K562 (cell line): ENCODE results near the gene TSPAN18. TPM values are rescaled to one million over a fixed set of nuclear protein-coding genes. Genes with fewer than 3 reads are reported as not detected.

Experiments
- ATAC-seq: fragments of 200-7000 bp; cut with Tn5 transposase; 3 replicates; pipeline ENCODE4 v1.9.1; 2020; ENCODE audit warnings: moderate library complexity
- BruUV-seq: library from RNA; stranded (reverse); fragments of 400-500 nt; replicated peaks from 2 replicates; lab custom pipeline; 2021; lab: Mats Ljungman, UMichigan
- CTCF ChIA-PET: fragments of 300-600 bp; formaldehyde crosslinking; extraction: SDS; loops from one replicate; lab custom pipeline; 2021; ENCODE audit warnings: low intra/inter-chr PET ratio; lab: Yijun Ruan, JAX
- POLR2A ChIA-PET: fragments of 300-600, 350-650 bp; sonication (Branson Sonifier 250); formaldehyde crosslinking; extraction: SDS; loops from one replicate; lab custom pipeline; 2021; ENCODE audit warnings: antibody characterized with exemption, inconsistent platforms; lab: Yijun Ruan, JAX
- DNase-seq, 4 experiments: peaks; one replicate each; pipeline versions ENCODE4 v3.0.0 to v3.0.0-alpha.2; 2011 to 2018; ENCODE audit warnings: low spot score in 3 of 4, mixed read lengths in 3 of 4; ENCODE audit errors: extremely low read depth in 1 of 4
- FAIRE-seq: peaks from 2 replicates; lab custom pipeline; 2011; peaks lifted over from hg19 to GRCh38; lab: Jason Lieb, UNC
- H2AFZ ChIP-seq: 2 replicates; pipeline ENCODE4 v1.6.0; 2011; ENCODE audit warnings: low read depth, low read length, control low read depth, inconsistent platforms
- H3K27ac ChIP-seq: fragments of 200-600 bp; 3 replicates; pipeline ENCODE4 v1.8.0; 2011; ENCODE audit warnings: low read depth, mild to moderate bottlenecking, control low read depth, inconsistent platforms, low read length, moderate library complexity, mixed read lengths; ENCODE audit errors: extremely low read depth
- H3K27me3 ChIP-seq, 2 experiments: fragments of 300-600 bp in 1 of 2; 2 replicates in 1 of 2; 3 replicates in 1 of 2; pipeline versions ENCODE4 v1.6.0 to v1.8.0; 2011; ENCODE audit warnings: inconsistent platforms in 2 of 2, low read length in 2 of 2, mild to moderate bottlenecking in 1 of 2, mixed read lengths in 1 of 2, moderate library complexity in 1 of 2; ENCODE audit not compliant: control insufficient read depth in 2 of 2, insufficient read depth in 2 of 2
- H3K36me3 ChIP-seq: fragments of 300-600 bp; 3 replicates; pipeline ENCODE4 v1.8.0; 2011; ENCODE audit warnings: mild to moderate bottlenecking, low read length, inconsistent platforms; ENCODE audit not compliant: control insufficient read depth, insufficient read depth
- H3K4me1 ChIP-seq, 2 experiments: fragments of 200-600 bp in 1 of 2; replicated peaks in 1 of 2; 2 replicates in 1 of 2; 3 replicates in 1 of 2; pipeline versions ENCODE4 v1.5.1 to v1.8.0; 2011; ENCODE audit warnings: inconsistent platforms in 2 of 2, low read length in 2 of 2, mild to moderate bottlenecking in 1 of 2, mixed read lengths in 1 of 2, moderate library complexity in 1 of 2; ENCODE audit not compliant: control insufficient read depth in 2 of 2, insufficient read depth in 2 of 2
- H3K4me2 ChIP-seq: 2 replicates; pipeline ENCODE4 v1.6.1; 2011; ENCODE audit warnings: low read length, control low read depth, inconsistent platforms, mixed read lengths; ENCODE audit not compliant: insufficient read depth
- H3K4me3 ChIP-seq: fragments of 200-600 bp; sonication (generic), shearing (Covaris generic); 2 replicates; pipeline ENCODE4 v1.5.1; 2016; ENCODE audit warnings: control low read depth, inconsistent platforms
- H3K79me2 ChIP-seq: fragments of 200-600 bp; 3 replicates; pipeline ENCODE4 v1.8.0; 2011; ENCODE audit warnings: low read length, inconsistent platforms; ENCODE audit not compliant: control insufficient read depth, insufficient read depth
- H3K9ac ChIP-seq, 2 experiments: 2 replicates each; pipeline versions ENCODE4 v1.6.0 to v1.6.1; 2011; ENCODE audit warnings: low read depth in 2 of 2, low read length in 2 of 2, control low read depth in 1 of 2, inconsistent platforms in 1 of 2, mild to moderate bottlenecking in 1 of 2, mixed read lengths in 1 of 2; ENCODE audit not compliant: insufficient read depth in 1 of 2
- H3K9me1 ChIP-seq: one replicate; pipeline ENCODE4 v1.6.0; 2011; ENCODE audit warnings: inconsistent platforms, mild to moderate bottlenecking, low read length, moderate library complexity; ENCODE audit not compliant: control insufficient read depth, insufficient read depth
- H3K9me3 ChIP-seq: replicated peaks from 2 replicates; pipeline ENCODE4 v1.5.1; 2011; ENCODE audit warnings: low read depth, low read length, inconsistent platforms; ENCODE audit not compliant: control insufficient read depth, insufficient read depth
- H4K20me1 ChIP-seq: replicated peaks from 2 replicates; pipeline ENCODE4 v1.6.1; 2011; ENCODE audit warnings: low read length, inconsistent platforms, mixed read lengths; ENCODE audit not compliant: control insufficient read depth, insufficient read depth
- BRF2 ChIP-seq: IDR thresholded peaks from 3 replicates; pipeline ENCODE4 v1.6.1; 2011; ENCODE audit warnings: borderline replicate concordance, mild to moderate bottlenecking; ENCODE audit not compliant: insufficient read length, insufficient read depth
- CBX3 ChIP-seq, 2 experiments: IDR thresholded peaks; 1 replicate in 1 of 2; 2 replicates in 1 of 2; pipeline ENCODE4 v1.6.1; 2012; ENCODE audit warnings: inconsistent platforms in 2 of 2, low read length in 2 of 2, borderline replicate concordance in 1 of 2, control low read depth in 1 of 2
- CLOCK ChIP-seq: fragments of 250-450 bp; sonication (Bioruptor Pico); IDR thresholded peaks from 2 replicates; pipeline ENCODE4 v1.4.0; 2020; ENCODE audit warnings: mild to moderate bottlenecking, moderate library complexity, borderline replicate concordance
- PCBP2 ChIP-seq: fragments of 200-400 bp; formaldehyde crosslinking; IDR thresholded peaks from 2 replicates; pipeline ENCODE4 v1.6.1; 2018; ENCODE audit warnings: low read length, low read depth, mild to moderate bottlenecking, moderate library complexity; ENCODE audit not compliant: poor library complexity, severe bottlenecking
- SAP30 ChIP-seq: fragments of 200-600 bp; sonication (generic); IDR thresholded peaks from 2 replicates; pipeline ENCODE4 v1.6.1; 2012; ENCODE audit warnings: borderline replicate concordance, low read depth, mild to moderate bottlenecking, moderate library complexity, low read length, control low read depth, inconsistent platforms; ENCODE audit not compliant: insufficient read depth, poor library complexity, severe bottlenecking
- SFPQ ChIP-seq: fragments of 200-400 bp; formaldehyde crosslinking; IDR thresholded peaks from 2 replicates; pipeline ENCODE4 v1.6.1; 2017; ENCODE audit warnings: mild to moderate bottlenecking, low read depth, low read length, moderate library complexity
- SMARCB1 ChIP-seq: IDR thresholded peaks from 2 replicates; pipeline ENCODE4 v1.6.1; 2011; ENCODE audit warnings: improper control_type of control experiment, low read depth; ENCODE audit not compliant: insufficient read length
- SMC3 ChIP-seq: conservative IDR thresholded peaks from 2 replicates; pipeline ENCODE4 v1.6.1; 2011; ENCODE audit warnings: low read depth, low read length, improper control_type of control experiment; ENCODE audit not compliant: insufficient read depth
- ZNF175 ChIP-seq: fragments of 200-800 bp; sonication (Bioruptor generic); IDR thresholded peaks from 2 replicates; pipeline ENCODE4 v1.6.1; 2016; ENCODE audit warnings: low read depth, mild to moderate bottlenecking, missing genetic modification characterization, missing compliant biosample characterization
- WGBS: fragments of 100-300 bp; shearing (Covaris generic); methylation state at CpG from one replicate; pipeline ENCODE4 v1.1.6; 2016; ENCODE audit warnings: low coverage, mixed read lengths; ENCODE audit not compliant: insufficient coverage; ENCODE audit errors: missing lambda C conversion rate; 5-methylcytosine and 5-hydroxymethylcytosine counted together
- in situ Hi-C: fragments of 300-500 bp; cut with MboI; formaldehyde crosslinking; loops from 4 replicates; pipeline ENCODE4 v1.15.0; 2018; ENCODE audit warnings: inconsistent platforms, mixed read lengths
- intact Hi-C: fragments of 100-400 bp; cut with micrococcal nuclease; formaldehyde crosslinking; loops from 2 replicates; pipeline ENCODE4 v1.14.2; 2022
- polyA plus RNA-seq, 8 experiments: library from polyadenylated mRNA; depleted of rRNA in 4 of 8; stranded (reverse) in 5 of 8; unstranded in 3 of 8; fragments of >200 nt; fragmentation: Nextera tagmentation in 2 of 8; fragmentation: Illumina TruSeq in 1 of 8; extraction: Ambion mirVana in 2 of 8; extraction: Trizol in 1 of 8; gene quantifications; 2 replicates each; pipeline versions ENCODE4 v1.2.1 to v1.2.3, GENCODE V29; 2011 to 2014; ENCODE audit warnings: inconsistent platforms in 1 of 8, missing spikeins in 1 of 8
- total RNA-seq, 7 experiments: library from RNA; depleted of rRNA in 6 of 7; stranded (reverse); fragments of >200 nt in 6 of 7; fragmentation: Illumina TruSeq in 2 of 7; extraction: Trizol in 2 of 7; gene quantifications; 2 replicates each; pipeline versions ENCODE4 v1.2.1 to v1.2.3, GENCODE V29; 2011 to 2021; ENCODE audit warnings: low replicate concordance in 1 of 7

TSPAN18 gene
- total and polyA plus RNA-seq, 9 of the 15 experiments (the other 6 are each of a cell fraction or from before 2014, with no cell fraction given): 0.17 to 0.35 (median 0.22) TPM; not detected in 4

- TF ChIP-seq CBX3 (IDR thresholded peaks at IDR 0.05; ENCODE audit: borderline replicate concordance in 1 of 2, low read length in 2 of 2): no peak
Observed at GRCh38 chr11:44893308-44893822, 166.6 kb downstream of the TSPAN18 start (continued).

GRCh38 chr11:44893846-44894617 lies 167.3 kb downstream of the TSPAN18 start:
- peak; percentile 99 for ATAC-seq
- CTCF ChIA-PET: interaction anchor here (0.6 to 3.0 kb wide), 6 partner anchors 166 to 606 kb away, joined by 4 to 16 read pairs (median 6); partner anchors contain the start of gene TSPAN18
- no peak overlapping the region for H3K4me2 ChIP-seq
- WGBS: 11% methylated on average over 21 of the region's 21 CpGs
- no peak overlapping the region for H3K4me3 ChIP-seq
- no peak overlapping the region for H3K27ac ChIP-seq
- no peaks in the 10 kb centered on the region for H3K36me3 ChIP-seq
- peak; percentile 83 for FAIRE-seq
- POLR2A ChIA-PET: interaction anchor here (0.6 kb wide), 1 partner anchor 173 kb away, joined by 3 read pairs; no protein-coding TSS in a partner anchor
- no peak overlapping the region for H2AFZ ChIP-seq
- H3K27me3 ChIP-seq: peaks cover 0 to 37% of the 10 kb centered on the region in 2 experiments; a peak in 4 of 5 replicates
- peaks cover 0 to 4% of the 10 kb centered on the region in 2 experiments; a peak in 1 of 5 replicates for H3K4me1 ChIP-seq
- peaks cover 7% of the 10 kb centered on the region for H4K20me1 ChIP-seq
- intact Hi-C loops (loop anchor here (1.0 to 5.0 kb wide), 3 partner anchors 165 to 337 kb away; no protein-coding TSS in a partner anchor), in situ Hi-C loops (no loop called here)
- no TSS peak for BruUV-seq
- peak; percentile 68 to 85 (median 78) for DNase-seq
- no peaks in the 10 kb centered on the region for H3K79me2 ChIP-seq
- H3K9ac ChIP-seq: no peak overlapping the region
- no peaks in the 10 kb centered on the region for H3K9me3 ChIP-seq
- no peaks in the 10 kb centered on the region for H3K9me1 ChIP-seq
- TF ChIP-seq SMARCB1 (no peak), SMC3 (peak; percentile 87), PCBP2 (no peak), SAP30 (no peak), BRF2 (no peak), SFPQ (no peak), ZNF175 (CRISPR knock-in tag) (no peak), CLOCK (CRISPR knock-in tag) (no peak)
